Spleen (tissue), 13 donors: Measurements from ENCODE around the gene TAS2R60. TPM values are rescaled to one million over a fixed set of nuclear protein-coding genes. Genes with fewer than 3 reads are reported as not detected.
A peak's percentile ranks its signal among the peaks of the same experiment; 100 is the strongest.

Source experiments
- DNase-seq: peaks from one replicate; pipeline ENCODE4 v3.0.0-alpha.2; 2020
- H3K27ac ChIP-seq, 8 donors: fragments of 200-600 bp; sonication (generic) in 7 of 8; 1 replicate in 4 of 8; 2 replicates in 4 of 8; pipeline versions ENCODE4 v1.5.0 to v1.8.0; 2016 to 2021; ENCODE audit warnings: inconsistent platforms in 4 of 8, mild to moderate bottlenecking in 4 of 8, moderate library complexity in 1 of 8
- H3K27me3 ChIP-seq, 7 donors: fragments of 200-600 bp; sonication (generic) in 6 of 7; replicated peaks in 1 of 7; 1 replicate in 4 of 7; 2 replicates in 3 of 7; pipeline versions ENCODE4 v1.5.0 to v1.8.0; 2016 to 2021; ENCODE audit warnings: inconsistent platforms in 3 of 7, mild to moderate bottlenecking in 1 of 7
- H3K36me3 ChIP-seq, 6 donors: fragments of 200-600 bp; sonication (generic) in 5 of 6; 1 replicate in 4 of 6; 2 replicates in 2 of 6; pipeline versions ENCODE4 v1.5.0 to v1.8.0; 2016 to 2021; ENCODE audit warnings: inconsistent platforms in 2 of 6
- H3K4me1 ChIP-seq, 6 donors: fragments of 200-600 bp; sonication (generic) in 5 of 6; 1 replicate in 3 of 6; 2 replicates in 3 of 6; pipeline versions ENCODE4 v1.5.0 to v1.8.0; 2016 to 2021; ENCODE audit warnings: inconsistent platforms in 3 of 6
- H3K4me3 ChIP-seq, 8 donors: fragments of 200-600 bp; sonication (generic) in 7 of 8; 1 replicate in 4 of 8; 2 replicates in 4 of 8; pipeline versions ENCODE4 v1.5.0 to v1.8.0; 2016 to 2021; ENCODE audit warnings: inconsistent platforms in 4 of 8, mild to moderate bottlenecking in 4 of 8, moderate library complexity in 2 of 8
- H3K9me3 ChIP-seq, 8 donors: fragments of 200-600 bp; sonication (generic) in 7 of 8; 1 replicate in 4 of 8; 2 replicates in 4 of 8; pipeline versions ENCODE4 v1.5.0 to v1.8.0; 2016 to 2021; ENCODE audit warnings: inconsistent platforms in 4 of 8
- CTCF ChIP-seq, 11 experiments: fragments of 200-600 bp in 7 of 11; fragments of 450-650 bp in 4 of 11; sonication (generic) in 4 of 11; IDR thresholded peaks in 8 of 11; conservative IDR thresholded peaks in 3 of 11; 1 replicate in 7 of 11; 2 replicates in 4 of 11; pipeline versions ENCODE4 v1.4.0 to v1.8.0; 2016 to 2021; ENCODE audit warnings: antibody characterized with exemption in 11 of 11, inconsistent platforms in 4 of 11, mild to moderate bottlenecking in 1 of 11
- POLR2A ChIP-seq, 3 donors: fragments of 450-650 bp; IDR thresholded peaks; one replicate each; pipeline ENCODE4 v1.5.1; 2017; ENCODE audit warnings: antibody characterized with exemption in 3 of 3, mild to moderate bottlenecking in 1 of 3
- POLR2AphosphoS5 ChIP-seq, 3 donors: sonication (generic); formaldehyde crosslinking; IDR thresholded peaks; one replicate each; pipeline ENCODE4 v1.5.1; 2017; ENCODE audit warnings: antibody characterized with exemption in 3 of 3
- WGBS, 5 donors: extraction: QIAGEN DNeasy Blood & Tissue Kit in 3 of 5; methylation state at CpG; one replicate each; pipeline versions ENCODE4 v1.1.5 to v1.1.7; 2013 to 2018; 5-methylcytosine and 5-hydroxymethylcytosine counted together
- intact Hi-C: fragments of 100-400 bp; cut with DNase I; formaldehyde crosslinking; loops from one replicate; pipeline ENCODE4 v1.15.0; 2023; ENCODE audit warnings: low total_unique reads
- long read RNA-seq, 2 donors: transcript quantifications; one replicate each; lab custom pipeline, GENCODE V29; 2026
- polyA plus RNA-seq, 3 donors: library from polyadenylated mRNA; stranded (reverse); fragments of 200-250 nt; gene quantifications; one replicate each; pipeline ENCODE4 v1.2.1, GENCODE V29; 2013
- total RNA-seq, 7 donors: library from RNA; depleted of rRNA in 3 of 7; stranded (reverse); fragments of >200 nt in 3 of 7; fragmentation: NEBNext Ultra II Directional in 4 of 7; extraction: Animal tissue kit (Norgen Biotek cat#: 25700) in 4 of 7; gene quantifications; one replicate each; pipeline versions ENCODE4 v1.1.0 to v1.2.1, GENCODE V29; 2016 to 2021
- donor health status: healthy with polysubstance abuse.
- donor health status: DM: no; HTN: no; CAD: no; lungs with moderate emphysema.
- donor health status: DM: no; HTN: no; CAD: no.
- donor health status: Bipolar disorder and iron deficiency.
- donor health status: healthy.
- donor health status: DM: no; HTN: no; CAD: no.
- donor health status: DM: yes; HTN: yes; CAD: no.

TAS2R60 gene, protein sequence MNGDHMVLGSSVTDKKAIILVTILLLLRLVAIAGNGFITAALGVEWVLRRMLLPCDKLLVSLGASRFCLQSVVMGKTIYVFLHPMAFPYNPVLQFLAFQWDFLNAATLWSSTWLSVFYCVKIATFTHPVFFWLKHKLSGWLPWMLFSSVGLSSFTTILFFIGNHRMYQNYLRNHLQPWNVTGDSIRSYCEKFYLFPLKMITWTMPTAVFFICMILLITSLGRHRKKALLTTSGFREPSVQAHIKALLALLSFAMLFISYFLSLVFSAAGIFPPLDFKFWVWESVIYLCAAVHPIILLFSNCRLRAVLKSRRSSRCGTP
- 1 to 10 TPM in 2 of 7 donors, under 1 TPM in 3, not detected in 2; 0.30 to 2.2 (median 0.85) TPM for total RNA-seq
- not detected for polyA plus RNA-seq
- long read RNA-seq, donor 1: 0 reads
- long read RNA-seq, donor 2: 0 reads

- Histone ChIP-seq H3K27ac (no peak within 1 kb of the TSS), H3K27me3 (peaks cover 0 to 15% (median 0%) of the 10 kb centered on the region in 7 donors), H3K4me3 (no peak within 1 kb of the TSS), H3K9me3 (no peaks in the 10 kb centered on the region), H3K36me3 (no peaks in the 10 kb centered on the region), H3K4me1 (no peaks in the 10 kb centered on the region)
- no peak for TF ChIP-seq CTCF (IDR thresholded peaks at IDR 0.05 in 8 of 11, conservative IDR thresholded peaks at IDR 0.05 in 3 of 11)
- TF ChIP-seq POLR2A (IDR thresholded peaks at IDR 0.05): no peak
- no peak for TF ChIP-seq POLR2AphosphoS5 (IDR thresholded peaks at IDR 0.05)
- no peak for DNase-seq
- intact Hi-C loops: no loop called here
- WGBS, 5 donors: 67 to 97% (median 75%) methylated on average over 4 of the region's 4 CpGs
These were observed at the start of gene TAS2R60 for GRCh38 chr7:143443153-143443552. TAS2R60 (plus strand) TSS chr7:143443453; CDS start chr7:143443453, 0 bp downstream.

DNA sequence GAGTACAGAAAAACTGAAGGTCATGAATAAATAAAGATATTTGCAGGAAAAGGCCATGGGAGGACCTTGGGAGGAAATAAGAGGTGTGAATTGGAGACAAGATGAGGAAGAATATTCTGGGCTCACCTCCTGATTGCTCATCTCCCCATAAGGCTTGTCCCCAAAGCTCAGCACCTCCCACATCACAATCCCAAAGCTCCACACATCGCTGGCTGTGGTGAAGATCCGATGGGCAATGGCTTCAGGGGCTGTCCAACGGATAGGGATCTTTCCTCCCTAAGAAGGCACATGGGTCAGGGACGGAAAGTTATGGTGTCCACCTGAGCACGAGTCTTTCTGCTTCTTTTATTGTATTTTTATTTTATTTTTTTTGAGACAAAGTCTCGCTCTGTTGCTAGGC lies 49.2 kb upstream of the TAS2R60 start:
- no peak for TF ChIP-seq POLR2A (IDR thresholded peaks at IDR 0.05)
- Histone ChIP-seq H3K27me3 (no peaks in the 10 kb centered on the region), H3K4me1 (peaks cover 4 to 73% (median 43%) of the 10 kb centered on the region in 6 donors), H3K4me3 (no peak overlapping the region), H3K36me3 (peaks cover 3 to 48% (median 38%) of the 10 kb centered on the region in 6 donors), H3K27ac (no peak overlapping the region), H3K9me3 (no peaks in the 10 kb centered on the region)
- WGBS, 5 donors: 94 to 96% (median 96%) methylated on average over 6 of the region's 6 CpGs
- no peak for DNase-seq
- intact Hi-C loops: no loop called here

DNA sequence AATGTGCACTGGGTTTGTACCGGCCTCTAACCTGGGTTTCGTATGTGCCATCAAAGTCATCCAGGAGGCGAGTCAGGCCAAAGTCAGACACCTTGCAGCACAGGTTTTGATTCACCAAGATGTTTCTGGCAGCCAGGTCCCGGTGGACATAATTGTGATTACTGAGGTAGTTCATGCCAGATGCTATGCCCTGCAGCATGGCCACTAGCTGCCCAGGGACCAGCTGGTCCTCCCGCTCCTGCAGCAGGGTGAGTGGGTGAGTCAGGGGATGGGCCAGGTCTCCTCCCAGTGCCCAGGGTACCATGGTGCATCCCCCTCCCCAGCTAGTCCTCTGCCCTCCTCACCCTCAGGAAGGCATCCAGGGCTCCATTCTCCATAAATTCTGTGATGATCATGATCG lies 48.5 kb upstream of the TAS2R60 start:
- intact Hi-C loops: no loop called here
- 50 to 74% (median 60%) methylated on average over 2 to 6 of the region's 6 CpGs for WGBS, 5 donors
- TF ChIP-seq POLR2AphosphoS5 (IDR thresholded peaks at IDR 0.05) (peak in 1 of 3 donors; percentile 54), CTCF (IDR thresholded peaks at IDR 0.05 in 8 of 11, conservative IDR thresholded peaks at IDR 0.05 in 3 of 11) (no peak)
- no peak overlapping the region for H3K4me3 ChIP-seq
- peaks cover 4 to 66% (median 41%) of the 10 kb centered on the region in 6 donors for H3K4me1 ChIP-seq
- peaks cover 0 to 41% (median 31%) of the 10 kb centered on the region in 6 donors for H3K36me3 ChIP-seq
- DNase-seq: no peak
- H3K27ac ChIP-seq: peak overlapping the region in 2 of 8 donors; percentile 17 to 21
- H3K27me3 ChIP-seq: no peaks in the 10 kb centered on the region
- no peaks in the 10 kb centered on the region for H3K9me3 ChIP-seq

- peaks cover 4 to 59% (median 37%) of the 10 kb centered on the region in 6 donors for H3K4me1 ChIP-seq
- TF ChIP-seq CTCF (IDR thresholded peaks at IDR 0.05 in 8 of 11, conservative IDR thresholded peaks at IDR 0.05 in 3 of 11): peak in 4 of 11 experiments; percentile 12 to 26 (median 20)
- TF ChIP-seq POLR2A (IDR thresholded peaks at IDR 0.05): no peak
- peak in 2 of 3 donors; percentile 21 to 46 for TF ChIP-seq POLR2AphosphoS5 (IDR thresholded peaks at IDR 0.05)
- no peak for DNase-seq
- intact Hi-C loops: no loop called here
- no peaks in the 10 kb centered on the region for H3K9me3 ChIP-seq
- H3K36me3 ChIP-seq: peaks cover 0 to 35% (median 24%) of the 10 kb centered on the region in 6 donors
- peak overlapping the region in 2 of 8 donors; percentile 17 to 21 for H3K27ac ChIP-seq
- 31 to 51% (median 37%) methylated on average over 16 to 21 of the region's 21 CpGs for WGBS, 5 donors
- peak overlapping the region in 1 of 8 donors; percentile 3 for H3K4me3 ChIP-seq
- no peaks in the 10 kb centered on the region for H3K27me3 ChIP-seq
These were observed 47.8 kb upstream of the TAS2R60 start for GRCh38 chr7:143395187-143396149.
